Measurements from ENCODE around the gene VGF.

- TF ChIP-seq CTCF (IDR thresholded peaks at IDR 0.05; ENCODE audit: insufficient read depth, low read depth, low read length) (peak; percentile 36), EZH2 (IDR thresholded peaks at IDR 0.05; ENCODE audit: insufficient read depth, low read length) (no peak)
Measured at GRCh38 chr7:101126651-101127459, 38.5 kb downstream of the VGF start, which contains the start of gene SERPINE1.

Data from astrocyte (in vitro differentiated cells and primary cell).